Liver (tissue), 3 donors: Measurements from ENCODE around the gene ZSCAN29.

Experiments
- CTCF ChIP-seq: fragments of 150-350 bp; IDR thresholded peaks from 2 replicates; pipeline ENCODE4 v1.5.1; 2017; ENCODE audit warnings: improper control_type of control experiment, low read depth, low read length; ENCODE audit not compliant: missing input control
- FOXA1 ChIP-seq: IDR thresholded peaks from 2 replicates; pipeline ENCODE4 v1.6.1; 2016; ENCODE audit warnings: antibody characterized with exemption
- FOXA2 ChIP-seq: IDR thresholded peaks from 2 replicates; pipeline ENCODE4 v1.6.1; 2016; ENCODE audit warnings: antibody characterized with exemption
- GABPA ChIP-seq, 2 donors: IDR thresholded peaks in 1 of 2; conservative IDR thresholded peaks in 1 of 2; 2 replicates each; pipeline ENCODE4 v1.6.1; 2016; ENCODE audit warnings: antibody characterized with exemption in 2 of 2, mild to moderate bottlenecking in 1 of 2, moderate library complexity in 1 of 2
- JUND ChIP-seq, 2 donors: IDR thresholded peaks; 2 replicates each; pipeline ENCODE4 v1.6.1; 2016; ENCODE audit warnings: antibody characterized with exemption in 2 of 2
- RAD21 ChIP-seq, 2 donors: IDR thresholded peaks; 2 replicates each; pipeline ENCODE4 v1.6.1; 2016; ENCODE audit warnings: antibody characterized with exemption in 2 of 2, mild to moderate bottlenecking in 2 of 2
- RXRA ChIP-seq, 2 donors: IDR thresholded peaks; 2 replicates each; pipeline ENCODE4 v1.6.1; 2017 to 2018; ENCODE audit warnings: antibody characterized with exemption in 2 of 2, mild to moderate bottlenecking in 1 of 2
- TAF1 ChIP-seq: conservative IDR thresholded peaks from 2 replicates; pipeline ENCODE4 v1.6.1; 2016; ENCODE audit warnings: antibody characterized with exemption, mild to moderate bottlenecking
- TF ChIP-seq, protein P1 (sequence below): IDR thresholded peaks from 2 replicates; pipeline ENCODE4 v1.6.1; 2016; ENCODE audit warnings: antibody characterized with exemption, mild to moderate bottlenecking
- TF ChIP-seq, protein P2 (sequence below): IDR thresholded peaks from 2 replicates; pipeline ENCODE4 v1.6.1; 2016; ENCODE audit warnings: antibody characterized with exemption
- TF ChIP-seq, protein P3 (sequence below): IDR thresholded peaks from 2 replicates; pipeline ENCODE4 v1.6.1; 2016; ENCODE audit warnings: antibody characterized with exemption
- TF ChIP-seq, protein P4 (sequence below): IDR thresholded peaks from 2 replicates; pipeline ENCODE4 v1.6.1; 2016; ENCODE audit warnings: antibody characterized with exemption
- donor health status: healthy.
- donor health status: healthy.

DNA sequence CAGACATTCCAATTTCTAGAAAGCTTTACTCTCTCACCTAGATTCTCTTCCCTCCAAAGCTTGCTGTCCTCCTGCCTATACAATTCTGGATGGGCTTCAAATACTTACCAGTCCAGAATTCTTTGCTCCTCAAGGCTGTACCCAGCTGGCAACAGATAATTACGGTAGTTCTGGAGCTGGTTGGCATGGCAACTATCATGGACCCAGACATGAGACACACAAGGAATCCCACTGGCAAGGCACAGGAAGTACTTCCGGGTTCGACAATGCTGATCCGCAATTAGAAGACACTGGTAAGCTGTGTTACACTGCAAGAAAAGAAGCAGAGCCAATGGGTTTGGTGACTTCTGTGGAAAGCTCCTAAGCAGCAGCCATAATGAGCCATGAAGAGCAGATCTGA lies 37.9 kb upstream of the ZSCAN29 start:
- TF ChIP-seq, protein P1, sequence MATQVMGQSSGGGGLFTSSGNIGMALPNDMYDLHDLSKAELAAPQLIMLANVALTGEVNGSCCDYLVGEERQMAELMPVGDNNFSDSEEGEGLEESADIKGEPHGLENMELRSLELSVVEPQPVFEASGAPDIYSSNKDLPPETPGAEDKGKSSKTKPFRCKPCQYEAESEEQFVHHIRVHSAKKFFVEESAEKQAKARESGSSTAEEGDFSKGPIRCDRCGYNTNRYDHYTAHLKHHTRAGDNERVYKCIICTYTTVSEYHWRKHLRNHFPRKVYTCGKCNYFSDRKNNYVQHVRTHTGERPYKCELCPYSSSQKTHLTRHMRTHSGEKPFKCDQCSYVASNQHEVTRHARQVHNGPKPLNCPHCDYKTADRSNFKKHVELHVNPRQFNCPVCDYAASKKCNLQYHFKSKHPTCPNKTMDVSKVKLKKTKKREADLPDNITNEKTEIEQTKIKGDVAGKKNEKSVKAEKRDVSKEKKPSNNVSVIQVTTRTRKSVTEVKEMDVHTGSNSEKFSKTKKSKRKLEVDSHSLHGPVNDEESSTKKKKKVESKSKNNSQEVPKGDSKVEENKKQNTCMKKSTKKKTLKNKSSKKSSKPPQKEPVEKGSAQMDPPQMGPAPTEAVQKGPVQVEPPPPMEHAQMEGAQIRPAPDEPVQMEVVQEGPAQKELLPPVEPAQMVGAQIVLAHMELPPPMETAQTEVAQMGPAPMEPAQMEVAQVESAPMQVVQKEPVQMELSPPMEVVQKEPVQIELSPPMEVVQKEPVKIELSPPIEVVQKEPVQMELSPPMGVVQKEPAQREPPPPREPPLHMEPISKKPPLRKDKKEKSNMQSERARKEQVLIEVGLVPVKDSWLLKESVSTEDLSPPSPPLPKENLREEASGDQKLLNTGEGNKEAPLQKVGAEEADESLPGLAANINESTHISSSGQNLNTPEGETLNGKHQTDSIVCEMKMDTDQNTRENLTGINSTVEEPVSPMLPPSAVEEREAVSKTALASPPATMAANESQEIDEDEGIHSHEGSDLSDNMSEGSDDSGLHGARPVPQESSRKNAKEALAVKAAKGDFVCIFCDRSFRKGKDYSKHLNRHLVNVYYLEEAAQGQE: no peak
- TF ChIP-seq CTCF (no peak), FOXA2 (no peak), FOXA1 (no peak), GABPA (IDR thresholded peaks at IDR 0.05 in 1 of 2, conservative IDR thresholded peaks at IDR 0.05 in 1 of 2) (no peak), RXRA (IDR thresholded peaks at IDR 0.05) (no peak), JUND (IDR thresholded peaks at IDR 0.05) (no peak), RAD21 (IDR thresholded peaks at IDR 0.05) (no peak), TAF1 (no peak)
- TF ChIP-seq, protein P2, sequence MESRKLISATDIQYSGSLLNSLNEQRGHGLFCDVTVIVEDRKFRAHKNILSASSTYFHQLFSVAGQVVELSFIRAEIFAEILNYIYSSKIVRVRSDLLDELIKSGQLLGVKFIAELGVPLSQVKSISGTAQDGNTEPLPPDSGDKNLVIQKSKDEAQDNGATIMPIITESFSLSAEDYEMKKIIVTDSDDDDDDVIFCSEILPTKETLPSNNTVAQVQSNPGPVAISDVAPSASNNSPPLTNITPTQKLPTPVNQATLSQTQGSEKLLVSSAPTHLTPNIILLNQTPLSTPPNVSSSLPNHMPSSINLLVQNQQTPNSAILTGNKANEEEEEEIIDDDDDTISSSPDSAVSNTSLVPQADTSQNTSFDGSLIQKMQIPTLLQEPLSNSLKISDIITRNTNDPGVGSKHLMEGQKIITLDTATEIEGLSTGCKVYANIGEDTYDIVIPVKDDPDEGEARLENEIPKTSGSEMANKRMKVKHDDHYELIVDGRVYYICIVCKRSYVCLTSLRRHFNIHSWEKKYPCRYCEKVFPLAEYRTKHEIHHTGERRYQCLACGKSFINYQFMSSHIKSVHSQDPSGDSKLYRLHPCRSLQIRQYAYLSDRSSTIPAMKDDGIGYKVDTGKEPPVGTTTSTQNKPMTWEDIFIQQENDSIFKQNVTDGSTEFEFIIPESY: no peak
- TF ChIP-seq, protein P3, sequence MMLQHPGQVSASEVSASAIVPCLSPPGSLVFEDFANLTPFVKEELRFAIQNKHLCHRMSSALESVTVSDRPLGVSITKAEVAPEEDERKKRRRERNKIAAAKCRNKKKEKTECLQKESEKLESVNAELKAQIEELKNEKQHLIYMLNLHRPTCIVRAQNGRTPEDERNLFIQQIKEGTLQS: no peak
- TF ChIP-seq, protein P4, sequence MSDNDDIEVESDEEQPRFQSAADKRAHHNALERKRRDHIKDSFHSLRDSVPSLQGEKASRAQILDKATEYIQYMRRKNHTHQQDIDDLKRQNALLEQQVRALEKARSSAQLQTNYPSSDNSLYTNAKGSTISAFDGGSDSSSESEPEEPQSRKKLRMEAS: no peak
